HEK293 (cell line): Measurements from ENCODE around the gene MARF1.

Source experiments
- CTCF ChIA-PET: fragments of 350-600 bp; formaldehyde crosslinking; extraction: SDS; loops from one replicate; lab custom pipeline; 2021; ENCODE audit warnings: antibody characterized with exemption; lab: Yijun Ruan, JAX
- POLR2A ChIA-PET: fragments of 300-600 bp; formaldehyde crosslinking; extraction: SDS; loops from one replicate; lab custom pipeline; 2020; ENCODE audit warnings: antibody characterized with exemption, inconsistent platforms; lab: Yijun Ruan, JAX
- H3K27ac ChIP-seq: fragments of 200-500 bp; sonication (Bioruptor generic); 2 replicates; pipeline ENCODE4 v1.5.1; 2014; ENCODE audit warnings: low read depth, low read length, control low read depth, inconsistent platforms; ENCODE audit errors: extremely low read depth
- H3K36me3 ChIP-seq, 2 experiments: fragments of 200-500 bp in 1 of 2; sonication (Bioruptor generic) in 1 of 2; 1 replicate in 1 of 2; 2 replicates in 1 of 2; pipeline ENCODE4 v1.5.1; 2014 to 2017; ENCODE audit warnings: inconsistent platforms in 2 of 2, low read length in 2 of 2; ENCODE audit not compliant: control insufficient read depth in 2 of 2, insufficient read depth in 1 of 2
- H3K4me1 ChIP-seq: fragments of 200-500 bp; sonication (Bioruptor generic); 2 replicates; pipeline ENCODE4 v1.5.1; 2014; ENCODE audit warnings: mild to moderate bottlenecking, low read length, inconsistent platforms; ENCODE audit not compliant: control insufficient read depth, insufficient read depth
- H3K4me3 ChIP-seq: 2 replicates; pipeline ENCODE4 v1.5.1; 2011; ENCODE audit warnings: low read depth, mild to moderate bottlenecking, control low read depth, low read length, moderate library complexity
- H3K9me3 ChIP-seq: fragments of 200-500 bp; sonication (Bioruptor generic); 2 replicates; pipeline ENCODE4 v1.5.1; 2014; ENCODE audit warnings: low read depth, low read length, inconsistent platforms; ENCODE audit not compliant: control insufficient read depth, insufficient read depth
- MZF1 ChIP-seq: fragments of 450-650 bp; formaldehyde crosslinking; IDR thresholded peaks from 2 replicates; pipeline ENCODE4 v1.5.1; 2017; ENCODE audit warnings: missing biosample characterization, missing genetic modification characterization, borderline replicate concordance
- OSR2 ChIP-seq: fragments of 450-650 bp; formaldehyde crosslinking; IDR thresholded peaks from 2 replicates; pipeline ENCODE4 v1.5.1; 2016; ENCODE audit warnings: missing biosample characterization, missing genetic modification characterization
- PRDM4 ChIP-seq: fragments of 450-650 bp; formaldehyde crosslinking; IDR thresholded peaks from 2 replicates; pipeline ENCODE4 v1.5.1; 2017; ENCODE audit warnings: missing biosample characterization, missing genetic modification characterization
- SCRT1 ChIP-seq: fragments of 450-650 bp; formaldehyde crosslinking; IDR thresholded peaks from 2 replicates; pipeline ENCODE4 v1.5.1; 2016; ENCODE audit warnings: missing biosample characterization, missing genetic modification characterization, borderline replicate concordance
- YY1 ChIP-seq: fragments of 450-650 bp; formaldehyde crosslinking; IDR thresholded peaks from 2 replicates; pipeline ENCODE4 v1.5.1; 2018; ENCODE audit warnings: missing biosample characterization, missing genetic modification characterization
- ZBTB20 ChIP-seq: fragments of 450-650 bp; formaldehyde crosslinking; IDR thresholded peaks from 2 replicates; pipeline ENCODE4 v1.5.1; 2016; ENCODE audit warnings: missing biosample characterization, missing genetic modification characterization
- ZBTB21 ChIP-seq: fragments of 450-650 bp; formaldehyde crosslinking; IDR thresholded peaks from 2 replicates; pipeline ENCODE4 v1.5.1; 2017; ENCODE audit warnings: missing biosample characterization, missing genetic modification characterization
- ZBTB6 ChIP-seq: fragments of 450-650 bp; formaldehyde crosslinking; IDR thresholded peaks from 2 replicates; pipeline ENCODE4 v1.5.1; 2017; ENCODE audit warnings: missing biosample characterization, missing genetic modification characterization
- ZFP41 ChIP-seq: fragments of 450-650 bp; formaldehyde crosslinking; IDR thresholded peaks from 2 replicates; pipeline ENCODE4 v1.5.1; 2016; ENCODE audit warnings: missing biosample characterization, missing genetic modification characterization, borderline replicate concordance
- ZFP69B ChIP-seq: fragments of 450-650 bp; formaldehyde crosslinking; IDR thresholded peaks from 2 replicates; pipeline ENCODE4 v1.5.1; 2016; ENCODE audit warnings: missing biosample characterization, missing genetic modification characterization
- ZIC2 ChIP-seq: fragments of 450-650 bp; formaldehyde crosslinking; IDR thresholded peaks from 2 replicates; pipeline ENCODE4 v1.5.1; 2016; ENCODE audit warnings: missing biosample characterization, missing genetic modification characterization
- ZNF132 ChIP-seq: fragments of 450-650 bp; formaldehyde crosslinking; IDR thresholded peaks from 2 replicates; pipeline ENCODE4 v1.5.1; 2017; ENCODE audit warnings: missing biosample characterization, missing genetic modification characterization, borderline replicate concordance
- ZNF16 ChIP-seq: fragments of 450-650 bp; formaldehyde crosslinking; IDR thresholded peaks from 2 replicates; pipeline ENCODE4 v1.5.1; 2016; ENCODE audit warnings: low read depth, missing biosample characterization, missing genetic modification characterization
- ZNF169 ChIP-seq: fragments of 450-650 bp; formaldehyde crosslinking; IDR thresholded peaks from 2 replicates; pipeline ENCODE4 v1.5.1; 2016; ENCODE audit warnings: missing biosample characterization, missing genetic modification characterization
- ZNF350 ChIP-seq: fragments of 450-650 bp; formaldehyde crosslinking; IDR thresholded peaks from 2 replicates; pipeline ENCODE4 v1.5.0; 2017; ENCODE audit warnings: missing biosample characterization, mild to moderate bottlenecking, missing genetic modification characterization
- ZNF366 ChIP-seq: fragments of 450-650 bp; formaldehyde crosslinking; conservative IDR thresholded peaks from 2 replicates; pipeline ENCODE4 v1.5.1; 2016; ENCODE audit warnings: missing biosample characterization, missing genetic modification characterization
- ZNF530 ChIP-seq: fragments of 450-650 bp; formaldehyde crosslinking; IDR thresholded peaks from 2 replicates; pipeline ENCODE4 v1.5.1; 2016; ENCODE audit warnings: low read depth, missing biosample characterization, missing genetic modification characterization
- ZNF549 ChIP-seq: fragments of 450-650 bp; IDR thresholded peaks from 2 replicates; pipeline ENCODE4 v1.5.1; 2018; ENCODE audit warnings: missing biosample characterization, missing genetic modification characterization, mild to moderate bottlenecking, inconsistent platforms, moderate library complexity
- ZNF560 ChIP-seq: fragments of 450-650 bp; formaldehyde crosslinking; IDR thresholded peaks from 2 replicates; pipeline ENCODE4 v1.5.1; 2017; ENCODE audit warnings: missing biosample characterization, missing genetic modification characterization, borderline replicate concordance
- ZNF585B ChIP-seq: fragments of 450-650 bp; formaldehyde crosslinking; IDR thresholded peaks from 2 replicates; pipeline ENCODE4 v1.5.1; 2016; ENCODE audit warnings: missing biosample characterization, missing genetic modification characterization
- ZNF692 ChIP-seq: fragments of 450-650 bp; formaldehyde crosslinking; IDR thresholded peaks from 2 replicates; pipeline ENCODE4 v1.5.1; 2016; ENCODE audit warnings: missing biosample characterization, missing genetic modification characterization
- ZNF707 ChIP-seq: fragments of 450-650 bp; formaldehyde crosslinking; IDR thresholded peaks from 2 replicates; pipeline ENCODE4 v1.5.1; 2016; ENCODE audit warnings: missing biosample characterization, missing genetic modification characterization
- ZSCAN23 ChIP-seq: fragments of 450-650 bp; formaldehyde crosslinking; IDR thresholded peaks from 2 replicates; pipeline ENCODE4 v1.5.1; 2016; ENCODE audit warnings: missing biosample characterization, missing genetic modification characterization
- TF ChIP-seq, protein P1 (sequence below): fragments of 450-650 bp; formaldehyde crosslinking; IDR thresholded peaks from 2 replicates; pipeline ENCODE4 v1.5.1; 2016; ENCODE audit warnings: missing biosample characterization, missing genetic modification characterization, borderline replicate concordance
- TF ChIP-seq, protein P2 (sequence below): fragments of 450-650 bp; formaldehyde crosslinking; IDR thresholded peaks from 2 replicates; pipeline ENCODE4 v1.5.1; 2016; ENCODE audit warnings: missing biosample characterization, missing genetic modification characterization
- TF ChIP-seq, protein P3 (sequence below): fragments of 450-650 bp; formaldehyde crosslinking; IDR thresholded peaks from 2 replicates; pipeline ENCODE4 v1.5.1; 2016; ENCODE audit warnings: missing biosample characterization, missing genetic modification characterization

Gene MARF1

DNA sequence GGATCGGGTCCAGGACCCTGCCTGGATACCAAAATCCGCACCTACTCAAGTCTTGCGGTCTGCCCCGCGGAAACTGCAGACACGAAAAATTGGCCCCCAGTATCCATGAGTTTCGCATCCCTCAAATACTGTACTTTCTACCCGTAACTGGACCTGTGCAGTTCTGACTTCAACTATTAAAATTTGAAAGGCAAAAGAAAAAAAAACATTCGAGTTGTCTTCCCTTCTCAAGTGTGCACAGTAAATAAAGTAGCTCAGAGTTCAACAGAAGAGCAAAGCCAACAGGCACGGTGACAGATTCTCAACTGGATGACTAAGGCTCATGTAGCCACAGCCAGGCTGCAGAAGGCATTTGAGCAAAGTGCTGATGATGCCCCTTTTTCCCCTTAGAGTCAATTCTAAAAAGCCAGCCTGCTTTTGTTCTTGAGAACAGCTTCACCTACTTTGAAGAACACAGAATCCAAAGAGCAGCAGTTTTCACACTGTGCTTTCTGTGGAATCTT, 32.5 kb downstream of the MARF1 start:
- TF ChIP-seq ZFP41 (tag by site-specific recombination) = no peak
- TF ChIP-seq SCRT1 (tag by site-specific recombination) = no peak
- TF ChIP-seq MZF1 = no peak
- TF ChIP-seq PRDM4 = no peak
- TF ChIP-seq, protein P1, sequence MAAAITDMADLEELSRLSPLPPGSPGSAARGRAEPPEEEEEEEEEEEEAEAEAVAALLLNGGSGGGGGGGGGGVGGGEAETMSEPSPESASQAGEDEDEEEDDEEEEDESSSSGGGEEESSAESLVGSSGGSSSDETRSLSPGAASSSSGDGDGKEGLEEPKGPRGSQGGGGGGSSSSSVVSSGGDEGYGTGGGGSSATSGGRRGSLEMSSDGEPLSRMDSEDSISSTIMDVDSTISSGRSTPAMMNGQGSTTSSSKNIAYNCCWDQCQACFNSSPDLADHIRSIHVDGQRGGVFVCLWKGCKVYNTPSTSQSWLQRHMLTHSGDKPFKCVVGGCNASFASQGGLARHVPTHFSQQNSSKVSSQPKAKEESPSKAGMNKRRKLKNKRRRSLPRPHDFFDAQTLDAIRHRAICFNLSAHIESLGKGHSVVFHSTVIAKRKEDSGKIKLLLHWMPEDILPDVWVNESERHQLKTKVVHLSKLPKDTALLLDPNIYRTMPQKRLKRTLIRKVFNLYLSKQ (tag by site-specific recombination) = no peak
- no peak for TF ChIP-seq ZBTB20 (tag by site-specific recombination)
- TF ChIP-seq ZNF132 (tag by site-specific recombination) = no peak
- TF ChIP-seq ZNF16 = no peak
- no peak for TF ChIP-seq ZNF585B (tag by site-specific recombination)
- TF ChIP-seq OSR2 (tag by site-specific recombination) = no peak
- no peak for TF ChIP-seq ZNF560 (tag by site-specific recombination)
- no peak for TF ChIP-seq YY1 (tag by site-specific recombination)
- no peak for TF ChIP-seq ZNF350 (tag by site-specific recombination)
- no peak for TF ChIP-seq ZNF366
- no peak overlapping the region for H3K27ac ChIP-seq
- no peaks in the 10 kb centered on the region for H3K9me3 ChIP-seq
- ChIA-PET POLR2A (no interaction called here), CTCF (interaction anchor here (1.1 kb wide), 1 partner anchor 93 kb away, joined by 3 read pairs; no protein-coding TSS in a partner anchor)
- no peak overlapping the region for H3K4me3 ChIP-seq
- no peaks in the 10 kb centered on the region for H3K4me1 ChIP-seq
- peaks cover 22 to 78% of the 10 kb centered on the region in 2 experiments for H3K36me3 ChIP-seq

GRCh38 chr16:15609286-15609649, 33.7 kb downstream of the MARF1 start:
- H3K27ac ChIP-seq = no peak overlapping the region
- H3K9me3 ChIP-seq = no peaks in the 10 kb centered on the region
- H3K36me3 ChIP-seq = peaks cover 16 to 86% of the 10 kb centered on the region in 2 experiments
- POLR2A ChIA-PET = no interaction called here
- CTCF ChIA-PET = no interaction called here
- H3K4me3 ChIP-seq = no peak overlapping the region
- no peaks in the 10 kb centered on the region for H3K4me1 ChIP-seq
- TF ChIP-seq ZNF549 (tag by site-specific recombination) = no peak
- TF ChIP-seq ZSCAN23 = no peak
- TF ChIP-seq ZFP69B (tag by site-specific recombination) = no peak
- TF ChIP-seq, protein P2, sequence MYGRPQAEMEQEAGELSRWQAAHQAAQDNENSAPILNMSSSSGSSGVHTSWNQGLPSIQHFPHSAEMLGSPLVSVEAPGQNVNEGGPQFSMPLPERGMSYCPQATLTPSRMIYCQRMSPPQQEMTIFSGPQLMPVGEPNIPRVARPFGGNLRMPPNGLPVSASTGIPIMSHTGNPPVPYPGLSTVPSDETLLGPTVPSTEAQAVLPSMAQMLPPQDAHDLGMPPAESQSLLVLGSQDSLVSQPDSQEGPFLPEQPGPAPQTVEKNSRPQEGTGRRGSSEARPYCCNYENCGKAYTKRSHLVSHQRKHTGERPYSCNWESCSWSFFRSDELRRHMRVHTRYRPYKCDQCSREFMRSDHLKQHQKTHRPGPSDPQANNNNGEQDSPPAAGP (tag by site-specific recombination) = no peak
- no peak for TF ChIP-seq ZNF707 (tag by site-specific recombination)
- no peak for TF ChIP-seq ZNF169 (tag by site-specific recombination)
- TF ChIP-seq ZNF692 = no peak
- no peak for TF ChIP-seq ZBTB6
- no peak for TF ChIP-seq ZNF530 (tag by site-specific recombination)
- no peak for TF ChIP-seq ZIC2 (tag by site-specific recombination)
- TF ChIP-seq, protein P3, sequence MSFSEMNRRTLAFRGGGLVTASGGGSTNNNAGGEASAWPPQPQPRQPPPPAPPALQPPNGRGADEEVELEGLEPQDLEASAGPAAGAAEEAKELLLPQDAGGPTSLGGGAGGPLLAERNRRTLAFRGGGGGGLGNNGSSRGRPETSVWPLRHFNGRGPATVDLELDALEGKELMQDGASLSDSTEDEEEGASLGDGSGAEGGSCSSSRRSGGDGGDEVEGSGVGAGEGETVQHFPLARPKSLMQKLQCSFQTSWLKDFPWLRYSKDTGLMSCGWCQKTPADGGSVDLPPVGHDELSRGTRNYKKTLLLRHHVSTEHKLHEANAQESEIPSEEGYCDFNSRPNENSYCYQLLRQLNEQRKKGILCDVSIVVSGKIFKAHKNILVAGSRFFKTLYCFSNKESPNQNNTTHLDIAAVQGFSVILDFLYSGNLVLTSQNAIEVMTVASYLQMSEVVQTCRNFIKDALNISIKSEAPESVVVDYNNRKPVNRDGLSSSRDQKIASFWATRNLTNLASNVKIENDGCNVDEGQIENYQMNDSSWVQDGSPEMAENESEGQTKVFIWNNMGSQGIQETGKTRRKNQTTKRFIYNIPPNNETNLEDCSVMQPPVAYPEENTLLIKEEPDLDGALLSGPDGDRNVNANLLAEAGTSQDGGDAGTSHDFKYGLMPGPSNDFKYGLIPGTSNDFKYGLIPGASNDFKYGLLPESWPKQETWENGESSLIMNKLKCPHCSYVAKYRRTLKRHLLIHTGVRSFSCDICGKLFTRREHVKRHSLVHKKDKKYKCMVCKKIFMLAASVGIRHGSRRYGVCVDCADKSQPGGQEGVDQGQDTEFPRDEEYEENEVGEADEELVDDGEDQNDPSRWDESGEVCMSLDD (tag by site-specific recombination) = no peak
- TF ChIP-seq ZBTB21 (tag by site-specific recombination) = no peak
